ENCODE data around the gene GVQW3.
A peak's percentile ranks its signal among the peaks of the same experiment; 100 is the strongest.

The GVQW3 gene

DNA sequence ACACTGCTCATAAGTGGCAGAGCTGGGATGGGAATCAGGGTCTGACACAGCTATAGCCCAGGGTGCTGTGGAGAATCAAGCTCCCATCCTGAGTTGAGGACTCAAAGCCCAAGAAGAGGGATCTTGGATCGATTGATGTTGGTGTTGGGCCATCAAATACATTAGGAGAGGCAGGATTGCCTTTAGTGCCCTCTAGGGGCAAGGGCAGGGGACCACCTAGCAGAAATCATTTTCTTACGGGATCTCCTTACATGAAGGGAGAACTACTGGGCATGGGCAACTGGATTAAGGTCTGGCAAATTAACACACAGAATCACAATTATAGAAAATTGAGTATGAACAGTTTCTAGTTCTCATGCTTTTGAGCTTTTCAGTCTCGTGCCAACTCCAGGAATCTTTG, 38.8 kb downstream of the GVQW3 start:
- H3K9me3 ChIP-seq (ENCODE audit: insufficient read depth, low read depth, low read length) = no peaks in the 10 kb centered on the region
- 0 out of 2 replicates have a peak, but pooled peaks cover 4% of the 10 kb centered on the region for H3K27me3 ChIP-seq (ENCODE audit: insufficient read depth, low read length)
- H3K36me3 ChIP-seq (ENCODE audit: insufficient read depth, low read depth, low read length) = no peaks in the 10 kb centered on the region
- H3K27ac ChIP-seq (ENCODE audit: low read length) = no peak overlapping the region
- no peak overlapping the region for H3K9ac ChIP-seq (ENCODE audit: low read depth, low read length)
- H3K4me1 ChIP-seq (ENCODE audit: insufficient read depth, low read length) = no peaks in the 10 kb centered on the region
- H3K4me3 ChIP-seq (ENCODE audit: low read length) = no peak overlapping the region

DNA sequence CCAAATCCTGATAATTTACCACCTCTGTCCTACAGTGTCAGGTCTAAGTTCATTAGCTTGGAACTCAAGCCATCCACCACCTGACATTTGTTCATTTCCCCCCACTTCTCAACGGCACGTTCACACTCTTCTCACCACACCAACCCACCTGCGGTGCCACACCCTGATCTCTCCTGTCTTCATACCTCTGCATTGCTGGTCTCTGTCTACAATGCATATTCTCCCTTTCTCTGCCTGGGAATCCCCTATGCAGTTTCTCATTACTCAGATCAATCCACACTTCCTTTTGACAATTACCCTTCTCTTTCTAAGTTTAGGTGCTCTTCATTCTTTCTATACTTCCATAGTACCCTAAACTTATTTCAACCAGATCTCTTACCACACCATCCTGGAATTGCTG, 43.3 kb downstream of the GVQW3 start:
- H3K27ac ChIP-seq (ENCODE audit: low read length) = no peak overlapping the region
- H3K27me3 ChIP-seq (ENCODE audit: insufficient read depth, low read length) = no peaks in the 10 kb centered on the region
- no peaks in the 10 kb centered on the region for H3K36me3 ChIP-seq (ENCODE audit: insufficient read depth, low read depth, low read length)
- no peaks in the 10 kb centered on the region for H3K9me3 ChIP-seq (ENCODE audit: insufficient read depth, low read depth, low read length)
- no peaks in the 10 kb centered on the region for H3K4me1 ChIP-seq (ENCODE audit: insufficient read depth, low read length)
- no peak overlapping the region for H3K4me3 ChIP-seq (ENCODE audit: low read length)
- no peak overlapping the region for H3K9ac ChIP-seq (ENCODE audit: low read depth, low read length)

DNA sequence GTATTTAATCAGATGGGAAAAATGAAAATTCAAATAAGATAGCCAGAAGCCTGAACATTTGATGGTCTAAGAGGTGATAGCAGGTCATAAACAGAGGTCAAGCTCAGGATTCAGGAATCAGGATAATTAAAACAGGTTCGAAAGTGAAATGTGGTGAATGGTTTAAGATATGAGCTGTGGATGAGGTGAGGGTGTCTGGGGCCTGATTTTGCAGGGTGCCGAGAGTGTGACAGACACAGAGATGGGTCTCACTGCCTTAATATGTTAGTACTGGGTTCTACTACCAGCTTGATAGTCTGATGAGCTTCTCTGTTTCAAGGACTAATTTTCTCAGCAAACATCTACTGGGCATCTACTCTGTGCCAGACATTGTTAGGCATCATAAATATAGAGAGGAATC, 43.8 kb downstream of the GVQW3 start:
- H3K36me3 ChIP-seq (ENCODE audit: insufficient read depth, low read depth, low read length) = no peaks in the 10 kb centered on the region
- no peaks in the 10 kb centered on the region for H3K9me3 ChIP-seq (ENCODE audit: insufficient read depth, low read depth, low read length)
- no peak overlapping the region for H3K9ac ChIP-seq (ENCODE audit: low read depth, low read length)
- no peak overlapping the region for H3K4me3 ChIP-seq (ENCODE audit: low read length)
- H3K4me1 ChIP-seq (ENCODE audit: insufficient read depth, low read length) = no peaks in the 10 kb centered on the region
- no peak overlapping the region for H3K27ac ChIP-seq (ENCODE audit: low read length)
- no peaks in the 10 kb centered on the region for H3K27me3 ChIP-seq (ENCODE audit: insufficient read depth, low read length)

- no peak overlapping the region for H3K27ac ChIP-seq (ENCODE audit: low read length)
- H3K27me3 ChIP-seq (ENCODE audit: insufficient read depth, low read length) = no peaks in the 10 kb centered on the region
- no peaks in the 10 kb centered on the region for H3K4me1 ChIP-seq (ENCODE audit: insufficient read depth, low read length)
- no peaks in the 10 kb centered on the region for H3K9me3 ChIP-seq (ENCODE audit: insufficient read depth, low read depth, low read length)
- H3K36me3 ChIP-seq (ENCODE audit: insufficient read depth, low read depth, low read length) = no peaks in the 10 kb centered on the region
- no peak overlapping the region for H3K9ac ChIP-seq (ENCODE audit: low read depth, low read length)
- no peak overlapping the region for H3K4me3 ChIP-seq (ENCODE audit: low read length)
Measured at GRCh38 chr11:76426660-76427059, 45.5 kb downstream of the GVQW3 start.

- H3K36me3 ChIP-seq (ENCODE audit: insufficient read depth, low read depth, low read length) = no peaks in the 10 kb centered on the region
- no peak overlapping the region for H3K9ac ChIP-seq (ENCODE audit: low read depth, low read length)
- H3K4me3 ChIP-seq (ENCODE audit: low read length) = no peak overlapping the region
- H3K9me3 ChIP-seq (ENCODE audit: insufficient read depth, low read depth, low read length) = no peaks in the 10 kb centered on the region
- H3K27me3 ChIP-seq (ENCODE audit: insufficient read depth, low read length) = no peaks in the 10 kb centered on the region
- no peaks in the 10 kb centered on the region for H3K4me1 ChIP-seq (ENCODE audit: insufficient read depth, low read length)
- no peak overlapping the region for H3K27ac ChIP-seq (ENCODE audit: low read length)
Measured at GRCh38 chr11:76436020-76436419, 54.9 kb downstream of the GVQW3 start.

GRCh38 chr11:76443268-76443980, 62.3 kb downstream of the GVQW3 start:
- Histone ChIP-seq H3K4me1 (ENCODE audit: insufficient read depth, low read length) (peaks cover 20% of the 10 kb centered on the region; the same call in 1 of the 2 replicates), H3K4me3 (ENCODE audit: low read length) (peak overlapping the region; percentile 87), H3K36me3 (ENCODE audit: insufficient read depth, low read depth, low read length) (peaks cover 25% of the 10 kb centered on the region), H3K27me3 (ENCODE audit: insufficient read depth, low read length) (no peaks in the 10 kb centered on the region), H3K9me3 (ENCODE audit: insufficient read depth, low read depth, low read length) (no peaks in the 10 kb centered on the region), H3K27ac (ENCODE audit: low read length) (peak overlapping the region; percentile 68), H3K9ac (ENCODE audit: low read depth, low read length) (peak overlapping the region; percentile 97)

DNA sequence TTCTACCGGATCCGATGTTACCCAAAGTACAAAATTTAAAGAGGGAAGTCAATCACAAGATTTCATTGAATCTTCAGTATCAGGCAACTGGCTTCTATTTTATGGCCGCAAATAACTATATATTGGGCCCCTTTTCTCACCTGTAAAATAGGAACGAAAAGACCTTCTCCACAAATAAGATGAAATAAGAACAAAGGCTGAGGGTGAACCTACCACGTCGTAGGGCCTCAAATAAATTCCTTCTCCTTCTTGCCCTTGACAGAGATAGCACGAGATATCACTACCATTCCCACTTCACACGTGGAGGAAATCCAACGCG, 62.9 kb downstream of the GVQW3 start:
- Histone ChIP-seq H3K27ac (ENCODE audit: low read length) (peak overlapping the region; percentile 68), H3K27me3 (ENCODE audit: insufficient read depth, low read length) (no peaks in the 10 kb centered on the region), H3K9ac (ENCODE audit: low read depth, low read length) (peak overlapping the region; percentile 97), H3K4me1 (ENCODE audit: insufficient read depth, low read length) (peaks cover 23% of the 10 kb centered on the region), H3K4me3 (ENCODE audit: low read length) (peak overlapping the region; percentile 87), H3K9me3 (ENCODE audit: insufficient read depth, low read depth, low read length) (no peaks in the 10 kb centered on the region), H3K36me3 (ENCODE audit: insufficient read depth, low read depth, low read length) (peaks cover 26% of the 10 kb centered on the region)

DNA sequence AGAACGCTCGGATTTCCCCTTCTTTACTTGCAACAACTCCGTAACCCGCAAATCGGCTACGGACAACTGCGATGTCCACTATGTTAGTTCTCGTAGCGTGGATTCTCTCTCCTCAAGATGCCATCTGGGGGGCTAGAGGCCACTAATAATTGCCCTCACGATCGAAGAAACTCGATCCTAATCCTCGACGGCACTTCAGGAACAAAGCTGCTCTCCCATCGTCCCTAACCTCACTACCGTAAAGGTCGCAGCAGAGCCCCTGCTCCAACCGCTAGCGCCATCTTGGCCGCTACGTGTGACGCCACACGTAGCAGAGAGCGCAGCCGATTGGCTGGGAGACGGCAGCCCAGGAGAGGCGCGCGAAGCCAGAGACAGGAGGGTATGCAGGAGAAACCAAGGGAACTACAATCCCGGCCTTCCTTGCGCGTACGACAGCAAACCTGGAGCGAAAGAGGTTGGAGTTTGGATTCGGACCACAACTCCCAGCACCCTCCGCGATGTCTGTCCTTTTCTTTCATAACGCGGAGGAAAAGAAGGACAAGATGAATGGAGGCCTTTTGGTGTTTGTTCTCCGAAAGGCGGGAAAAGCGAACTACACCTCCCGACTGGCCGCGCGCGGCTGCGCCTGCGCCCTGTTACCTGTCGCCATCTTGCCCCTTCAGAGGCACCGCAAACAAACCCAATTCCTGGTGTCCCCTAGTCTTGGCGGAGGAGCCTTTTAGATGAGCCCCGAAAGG, 63.4 kb downstream of the GVQW3 start, which contains the start of gene EMSY:
EMSY (plus strand) TSS at position 635 of the 737 bp plus-strand sequence. CDS start 1,921 bp downstream, outside the sequence.
- no peaks in the 10 kb centered on the region for H3K9me3 ChIP-seq (ENCODE audit: insufficient read depth, low read depth, low read length)
- H3K36me3 ChIP-seq (ENCODE audit: insufficient read depth, low read depth, low read length) = peaks cover 32% of the 10 kb centered on the region
- peaks cover 28% of the 10 kb centered on the region for H3K4me1 ChIP-seq (ENCODE audit: insufficient read depth, low read length)
- peak within 1 kb of the TSS; percentile 97 for H3K9ac ChIP-seq (ENCODE audit: low read depth, low read length)
- no peaks in the 10 kb centered on the region for H3K27me3 ChIP-seq (ENCODE audit: insufficient read depth, low read length)
- peak within 1 kb of the TSS; percentile 87 for H3K4me3 ChIP-seq (ENCODE audit: low read length)
- peak within 1 kb of the TSS; percentile 68 for H3K27ac ChIP-seq (ENCODE audit: low read length)

GRCh38 chr11:76445121-76446084, 64.3 kb downstream of the GVQW3 start:
- H3K4me3 ChIP-seq (ENCODE audit: low read length) = peak overlapping the region; percentile 87
- H3K9ac ChIP-seq (ENCODE audit: low read depth, low read length) = peak overlapping the region; percentile 97; the same call in 1 of the 2 replicates
- H3K27ac ChIP-seq (ENCODE audit: low read length) = peak overlapping the region; percentile 68
- no peaks in the 10 kb centered on the region for H3K27me3 ChIP-seq (ENCODE audit: insufficient read depth, low read length)
- H3K9me3 ChIP-seq (ENCODE audit: insufficient read depth, low read depth, low read length) = no peaks in the 10 kb centered on the region
- H3K36me3 ChIP-seq (ENCODE audit: insufficient read depth, low read depth, low read length) = peaks cover 40% of the 10 kb centered on the region
- peaks cover 31% of the 10 kb centered on the region for H3K4me1 ChIP-seq (ENCODE audit: insufficient read depth, low read length)

- Histone ChIP-seq H3K4me3 (ENCODE audit: low read length) (peak overlapping the region; percentile 43; the same call in 1 of the 2 replicates), H3K9me3 (ENCODE audit: insufficient read depth, low read depth, low read length) (no peaks in the 10 kb centered on the region), H3K27ac (ENCODE audit: low read length) (peak overlapping the region; percentile 84), H3K4me1 (ENCODE audit: insufficient read depth, low read length) (peaks cover 46% of the 10 kb centered on the region), H3K9ac (ENCODE audit: low read depth, low read length) (peak overlapping the region; percentile 60; the same call in 1 of the 2 replicates), H3K36me3 (ENCODE audit: insufficient read depth, low read depth, low read length) (peaks cover 58% of the 10 kb centered on the region), H3K27me3 (ENCODE audit: insufficient read depth, low read length) (no peaks in the 10 kb centered on the region)
Measured at GRCh38 chr11:76448506-76448905, 67.4 kb downstream of the GVQW3 start.

GRCh38 chr11:76453248-76453647, 72.1 kb downstream of the GVQW3 start:
- Histone ChIP-seq H3K27me3 (ENCODE audit: insufficient read depth, low read length) (no peaks in the 10 kb centered on the region), H3K4me1 (ENCODE audit: insufficient read depth, low read length) (peaks cover 64% of the 10 kb centered on the region), H3K4me3 (ENCODE audit: low read length) (no peak overlapping the region), H3K27ac (ENCODE audit: low read length) (peak overlapping the region; percentile 26), H3K9me3 (ENCODE audit: insufficient read depth, low read depth, low read length) (no peaks in the 10 kb centered on the region), H3K36me3 (ENCODE audit: insufficient read depth, low read depth, low read length) (peaks cover 61% of the 10 kb centered on the region), H3K9ac (ENCODE audit: low read depth, low read length) (peak overlapping the region; percentile 29; the same call in 1 of the 2 replicates)
